NCI-H69 (cell line): ENCODE data around the gene CYB5R3.

Experiments
- DNase-seq: peaks from one replicate; lab custom pipeline; 2025; lab: John Stamatoyannopoulos, UW

CYB5R3 gene

DNA sequence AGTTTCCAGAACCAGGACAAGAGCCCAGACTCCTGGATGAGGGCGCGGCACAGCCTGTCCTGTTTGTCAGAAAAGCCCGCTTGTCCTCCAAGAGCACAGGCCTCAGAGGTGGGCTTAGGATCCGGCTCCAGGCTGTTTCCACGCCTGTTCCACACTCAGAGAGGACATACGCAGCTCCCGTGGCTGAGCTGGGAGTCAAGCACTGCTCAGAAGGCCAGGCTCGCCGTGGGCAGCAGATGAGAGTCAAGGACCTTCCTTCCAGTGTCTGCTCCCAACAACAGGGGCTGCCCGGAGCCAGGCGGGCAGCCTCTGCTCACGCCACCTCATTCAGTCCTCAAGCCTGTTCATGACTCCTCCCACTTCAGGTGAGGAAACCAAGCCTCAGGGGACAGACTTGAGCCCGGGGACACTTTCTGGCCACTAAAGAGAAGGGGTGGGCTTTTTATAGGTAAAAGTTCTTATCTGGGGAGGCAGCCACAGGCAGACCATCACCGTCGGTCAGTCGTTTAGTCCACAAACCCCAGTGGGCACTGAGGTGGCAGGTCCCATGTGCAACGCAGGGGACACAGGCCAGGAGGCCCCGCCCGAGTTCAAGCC lies 3.8 kb downstream of the CYB5R3 start:
- no peak for DNase-seq

DNA sequence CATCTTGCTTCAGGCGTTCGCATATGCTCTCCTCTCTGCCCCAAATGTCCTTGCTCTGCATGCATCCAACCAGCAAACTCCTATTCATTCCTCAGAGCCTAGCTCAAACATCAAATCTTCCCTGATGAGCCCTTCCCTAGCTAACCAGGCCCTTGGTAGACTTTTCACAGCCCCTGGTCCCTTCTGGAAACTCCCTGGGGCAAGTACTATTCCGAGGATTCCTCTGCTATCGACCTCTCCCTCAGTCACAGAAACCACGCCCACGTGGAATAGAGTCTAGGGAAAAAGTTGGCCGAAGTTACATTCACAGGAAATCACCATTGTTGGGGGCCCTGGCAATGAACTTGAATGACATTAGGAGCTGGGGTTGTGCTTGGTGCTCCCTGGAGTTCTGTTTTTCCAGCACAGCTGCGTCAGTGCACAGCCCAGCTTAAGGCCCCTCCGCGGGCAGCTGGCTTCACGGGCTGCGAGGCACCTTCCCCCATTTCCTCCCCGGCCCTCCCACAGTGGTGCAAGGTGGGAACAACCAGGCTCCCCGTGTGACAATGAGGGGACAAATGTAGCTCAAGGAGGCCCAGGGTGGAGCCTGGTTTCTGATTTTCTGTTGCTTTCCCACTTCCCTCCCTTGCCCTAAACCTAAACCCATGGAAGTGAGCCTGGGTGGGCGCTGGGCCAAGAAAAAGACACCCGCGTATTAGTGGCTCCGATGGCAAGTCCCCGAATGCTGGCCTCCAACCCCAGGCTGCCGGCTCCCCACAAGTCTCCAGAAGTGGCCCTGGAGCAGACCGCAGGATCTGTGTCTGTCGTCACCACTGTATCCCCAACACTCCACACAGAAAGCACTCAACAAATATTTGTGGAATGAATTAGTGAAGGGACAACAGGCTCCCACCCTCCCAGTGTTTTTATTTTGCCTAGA lies 4.5 kb downstream of the CYB5R3 start:
- no peak for DNase-seq

- DNase-seq, result no peak
Observed at GRCh38 chr22:42643634-42644421, 5.4 kb downstream of the CYB5R3 start.

GRCh38 chr22:42642806-42643633 lies 6.2 kb downstream of the CYB5R3 start:
- DNase-seq, result no peak

- DNase-seq, result no peak
Observed at GRCh38 chr22:42641801-42642413, 7.3 kb downstream of the CYB5R3 start.

GRCh38 chr22:42639541-42640241 lies 9.5 kb downstream of the CYB5R3 start:
- DNase-seq, result no peak

- DNase-seq, result no peak
Observed at GRCh38 chr22:42637555-42637954, 11.6 kb downstream of the CYB5R3 start.

DNA sequence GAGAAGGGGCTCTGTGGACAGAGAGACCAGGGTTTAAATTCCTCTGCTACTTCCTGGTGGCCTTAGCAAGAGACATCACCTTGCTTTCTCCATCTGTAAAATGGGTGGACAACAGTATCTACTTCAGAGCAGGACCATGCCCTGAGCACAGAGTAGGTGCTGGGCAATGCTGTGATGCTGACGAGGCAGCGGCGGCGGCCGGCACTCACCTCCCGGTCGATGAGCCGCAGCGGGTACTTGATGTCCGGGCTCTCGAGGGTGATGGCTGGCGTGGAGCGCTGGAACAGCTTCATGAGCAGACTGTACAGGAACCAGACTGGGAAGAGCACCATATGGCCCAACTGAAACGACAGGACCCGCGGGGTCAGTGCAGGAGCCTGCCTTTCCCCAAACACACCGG lies 12.7 kb downstream of the CYB5R3 start:
- no peak for DNase-seq

DNA sequence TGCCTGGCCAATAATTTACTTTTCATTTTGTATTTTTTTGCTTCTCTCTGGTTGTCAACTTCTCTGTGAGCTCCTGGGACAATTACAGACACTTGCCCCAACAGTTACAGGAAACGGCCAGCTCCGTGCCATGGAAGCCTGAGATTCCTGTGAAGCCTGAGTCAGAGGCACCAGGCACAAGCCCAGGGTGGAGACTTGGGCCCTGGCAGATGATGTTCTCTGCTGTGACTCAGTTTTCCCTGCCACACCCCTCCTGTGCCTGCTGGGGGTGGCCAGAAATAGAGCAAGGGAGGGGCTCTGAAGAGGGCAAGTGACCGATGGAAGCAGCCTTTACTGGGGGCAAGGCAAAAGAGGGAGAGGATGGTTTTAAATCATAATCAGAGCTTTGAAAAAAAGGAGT lies 13.7 kb downstream of the CYB5R3 start:
- DNase-seq, result no peak

GRCh38 chr22:42633013-42633412 lies 16.2 kb downstream of the CYB5R3 start:
- no peak for DNase-seq

GRCh38 chr22:42632096-42632495 lies 17.1 kb downstream of the CYB5R3 start:
- no peak for DNase-seq

- no peak for DNase-seq
Observed at GRCh38 chr22:42630901-42631602, 18.1 kb downstream of the CYB5R3 start.

- no peak for DNase-seq
Observed at GRCh38 chr22:42630211-42630610, 19.0 kb downstream of the CYB5R3 start.

DNA sequence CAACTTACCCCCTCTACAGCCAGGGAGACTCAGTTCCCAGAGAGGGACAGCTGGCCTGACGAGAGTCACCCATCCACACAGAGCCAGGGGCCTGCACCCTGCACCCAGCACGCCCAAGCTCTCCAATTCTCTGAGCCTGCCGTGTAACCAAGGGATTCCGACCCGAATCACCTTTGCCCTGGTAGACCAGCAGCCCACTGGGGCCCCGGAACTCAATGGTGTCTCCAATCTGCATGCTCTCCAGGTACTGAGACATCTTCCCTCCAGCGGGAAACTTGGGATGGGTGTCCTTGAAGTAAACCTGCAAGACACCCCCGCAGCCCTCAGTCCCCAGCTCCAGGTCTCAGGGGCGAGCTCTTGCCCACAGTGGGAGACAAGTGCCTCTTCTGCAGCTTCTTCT lies 21.2 kb downstream of the CYB5R3 start:
- no peak for DNase-seq

- DNase-seq, result no peak
Observed at GRCh38 chr22:42626951-42627625, 22.1 kb downstream of the CYB5R3 start.

- DNase-seq, result no peak
Observed at GRCh38 chr22:42626431-42626830, 22.8 kb downstream of the CYB5R3 start.

- DNase-seq, result no peak
Observed at GRCh38 chr22:42625416-42625815, 23.8 kb downstream of the CYB5R3 start.

DNA sequence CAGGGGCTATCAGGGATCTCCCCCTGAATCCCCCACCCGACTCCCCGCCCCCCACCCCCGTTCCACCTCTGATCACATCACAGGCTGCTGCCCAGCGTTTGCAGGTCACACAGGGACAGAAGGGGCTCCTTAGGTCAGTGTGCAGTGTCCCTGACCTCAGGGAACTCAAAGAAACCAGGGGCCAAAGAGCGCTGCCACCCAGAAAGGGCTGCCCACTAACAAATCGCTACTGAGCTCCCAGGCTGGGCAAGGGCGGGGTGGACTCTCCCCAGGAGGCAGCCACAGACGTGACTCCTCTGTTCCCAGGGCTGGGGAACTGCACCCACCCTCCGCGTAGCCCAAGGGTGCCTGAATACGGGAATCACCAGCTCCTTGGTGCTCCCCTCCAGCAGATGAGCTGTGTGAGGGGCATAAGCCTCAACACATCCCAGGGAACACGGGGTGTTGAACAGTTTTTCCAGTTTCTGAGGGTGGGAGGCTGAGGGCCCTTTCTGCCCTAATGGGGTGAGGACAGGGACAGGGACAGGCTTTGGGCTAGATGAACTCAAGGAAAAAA lies 24.6 kb downstream of the CYB5R3 start:
- no peak for DNase-seq

GRCh38 chr22:42623756-42624441 lies 25.3 kb downstream of the CYB5R3 start:
- DNase-seq, result no peak
